Measurements from ENCODE around the gene DGCR8.

GRCh38 chr22:20091690-20092476 lies 11.8 kb downstream of the DGCR8 start:
- TF ChIP-seq POLR2AphosphoS5 (IDR thresholded peaks at IDR 0.05; ENCODE audit: borderline replicate concordance, low read depth, low read length) (no peak), FOXP2 (optimal IDR thresholded peaks at IDR 0.05; ENCODE audit: control extremely low read depth, extremely low read length, insufficient read depth) (no peak), EZH2 (IDR thresholded peaks at IDR 0.05) (no peak)
